Uterus (tissue), 4 donors: ENCODE results near the gene ANKRD44. TPM values are rescaled to one million over a fixed set of nuclear protein-coding genes. Genes with fewer than 3 reads are reported as not detected.
"Not testable (repeated sequence)": the region's sequence is repeated elsewhere in the genome, so short reads cannot be mapped to it uniquely, and the experiment has no call there.

Experiments
- DNase-seq, 2 donors: peaks; one replicate each; pipeline ENCODE4 v3.0.0-alpha.2; 2019 to 2020
- H3K27ac ChIP-seq, 2 donors: fragments of 200-600 bp; sonication (generic); 1 replicate in 1 of 2; 2 replicates in 1 of 2; pipeline ENCODE4 v1.5.1; 2016 to 2018
- H3K27me3 ChIP-seq, 2 donors: fragments of 200-600 bp; sonication (generic); one replicate each; pipeline ENCODE4 v1.5.1; 2018 to 2019; ENCODE audit warnings: control low read depth in 1 of 2
- H3K36me3 ChIP-seq, 2 donors: fragments of 200-600 bp; sonication (generic); one replicate each; pipeline ENCODE4 v1.5.1; 2019; ENCODE audit warnings: control low read depth in 1 of 2
- H3K4me1 ChIP-seq, 2 donors: fragments of 200-600 bp; sonication (generic); one replicate each; pipeline ENCODE4 v1.5.1; 2018 to 2019; ENCODE audit warnings: control low read depth in 1 of 2
- H3K4me3 ChIP-seq, 2 donors: fragments of 200-600 bp; sonication (generic); 1 replicate in 1 of 2; 2 replicates in 1 of 2; pipeline ENCODE4 v1.5.1; 2018 to 2019; ENCODE audit warnings: mild to moderate bottlenecking in 1 of 2
- H3K9me3 ChIP-seq, 2 donors: fragments of 200-600 bp; sonication (generic); one replicate each; pipeline ENCODE4 v1.5.1; 2019; ENCODE audit warnings: control low read depth in 1 of 2
- POLR2A ChIP-seq, 2 donors: fragments of 450-650 bp; IDR thresholded peaks; one replicate each; pipeline ENCODE4 v1.6.1; 2016; ENCODE audit warnings: antibody characterized with exemption in 2 of 2, mild to moderate bottlenecking in 1 of 2, moderate library complexity in 1 of 2
- intact Hi-C: fragments of 100-400 bp; cut with DNase I; formaldehyde crosslinking; loops from one replicate; pipeline ENCODE4 v1.15.1; 2023; ENCODE audit warnings: low total_unique reads
- total RNA-seq, 4 donors: library from RNA; depleted of rRNA in 3 of 4; stranded (reverse); fragments of >200 nt in 3 of 4; gene quantifications; one replicate each; pipeline versions ENCODE4 v1.1.0 to v1.2.4, GENCODE V29; 2014 to 2023
- TF ChIP-seq, protein P1 (sequence below), 4 experiments: fragments of 200-600 bp in 2 of 4; fragments of 450-650 bp in 2 of 4; sonication (generic) in 2 of 4; IDR thresholded peaks; one replicate each; pipeline ENCODE4 v1.5.1; 2016 to 2019; ENCODE audit warnings: antibody characterized with exemption in 4 of 4, mild to moderate bottlenecking in 2 of 4, moderate library complexity in 1 of 4
- donor health status: DM: yes; HTN: yes; CAD: no.

The ANKRD44 gene
- total RNA-seq, 4 donors from 2014 or later, result 14.4 to 71.5 (median 23.2) TPM

DNA sequence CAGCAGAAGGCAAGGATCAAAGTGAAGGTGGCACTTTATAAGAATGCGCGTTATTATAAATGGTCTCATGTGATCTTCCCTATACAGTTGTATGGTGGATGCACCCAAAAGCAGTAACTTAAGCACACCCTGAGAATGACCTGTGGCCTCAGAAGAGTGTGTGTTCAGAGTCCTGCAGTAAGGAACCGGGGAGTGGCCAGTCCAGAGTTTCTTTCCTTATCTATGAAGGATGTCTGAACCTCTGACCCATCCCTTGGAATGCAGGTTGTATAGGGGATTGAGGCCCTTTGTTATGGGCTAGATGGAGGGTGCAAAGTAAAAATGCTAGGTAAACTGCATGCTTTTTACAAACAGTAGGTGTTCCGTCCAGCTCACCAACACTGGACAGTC lies 43.6 kb upstream of the ANKRD44 start:
- no peaks in the 10 kb centered on the region for H3K9me3 ChIP-seq
- no peak for DNase-seq
- TF ChIP-seq, protein P1, sequence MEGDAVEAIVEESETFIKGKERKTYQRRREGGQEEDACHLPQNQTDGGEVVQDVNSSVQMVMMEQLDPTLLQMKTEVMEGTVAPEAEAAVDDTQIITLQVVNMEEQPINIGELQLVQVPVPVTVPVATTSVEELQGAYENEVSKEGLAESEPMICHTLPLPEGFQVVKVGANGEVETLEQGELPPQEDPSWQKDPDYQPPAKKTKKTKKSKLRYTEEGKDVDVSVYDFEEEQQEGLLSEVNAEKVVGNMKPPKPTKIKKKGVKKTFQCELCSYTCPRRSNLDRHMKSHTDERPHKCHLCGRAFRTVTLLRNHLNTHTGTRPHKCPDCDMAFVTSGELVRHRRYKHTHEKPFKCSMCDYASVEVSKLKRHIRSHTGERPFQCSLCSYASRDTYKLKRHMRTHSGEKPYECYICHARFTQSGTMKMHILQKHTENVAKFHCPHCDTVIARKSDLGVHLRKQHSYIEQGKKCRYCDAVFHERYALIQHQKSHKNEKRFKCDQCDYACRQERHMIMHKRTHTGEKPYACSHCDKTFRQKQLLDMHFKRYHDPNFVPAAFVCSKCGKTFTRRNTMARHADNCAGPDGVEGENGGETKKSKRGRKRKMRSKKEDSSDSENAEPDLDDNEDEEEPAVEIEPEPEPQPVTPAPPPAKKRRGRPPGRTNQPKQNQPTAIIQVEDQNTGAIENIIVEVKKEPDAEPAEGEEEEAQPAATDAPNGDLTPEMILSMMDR (IDR thresholded peaks at IDR 0.05), result no peak
- no peak for TF ChIP-seq POLR2A (IDR thresholded peaks at IDR 0.05)
- no peaks in the 10 kb centered on the region for H3K36me3 ChIP-seq
- H3K4me3 ChIP-seq, result no peak overlapping the region
- no peaks in the 10 kb centered on the region for H3K4me1 ChIP-seq
- no peaks in the 10 kb centered on the region for H3K27me3 ChIP-seq
- H3K27ac ChIP-seq, result no peak overlapping the region
- intact Hi-C loops, result no loop called here

DNA sequence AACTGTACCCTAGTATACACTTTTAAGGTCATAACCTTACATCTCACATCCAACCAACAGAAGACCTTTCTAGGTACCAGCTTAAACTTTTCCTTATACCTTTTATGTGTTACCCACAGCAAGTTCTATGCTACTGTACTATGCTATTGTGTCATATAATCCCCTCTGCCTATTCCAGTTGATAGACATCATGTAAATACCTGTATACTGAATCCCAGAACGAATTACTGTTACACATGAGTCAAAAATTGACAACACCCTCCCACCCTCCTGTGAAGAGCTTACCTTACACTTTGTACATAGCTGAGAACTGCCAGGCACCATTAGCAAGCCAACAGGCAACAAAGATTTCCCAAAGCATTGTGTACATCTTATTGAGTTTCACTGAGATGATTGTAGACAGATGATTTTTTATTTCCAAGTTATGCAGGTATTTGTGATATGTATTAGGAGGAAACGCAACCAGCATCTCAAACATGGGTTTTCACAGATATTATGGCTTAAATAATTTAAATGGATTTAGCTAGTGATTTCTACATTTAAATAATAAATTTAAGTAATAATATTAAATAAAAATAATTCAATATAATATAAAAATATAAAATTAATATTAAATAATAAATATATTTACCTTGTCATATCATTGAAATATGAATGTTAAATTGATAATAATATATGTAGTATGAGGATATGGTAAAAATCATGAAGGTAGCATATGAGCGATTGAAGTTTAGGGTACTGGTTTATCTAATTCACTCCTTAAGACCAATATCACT lies 43.0 kb upstream of the ANKRD44 start:
- Histone ChIP-seq H3K36me3 (no peaks in the 10 kb centered on the region), H3K4me3 (no peak overlapping the region), H3K4me1 (no peaks in the 10 kb centered on the region), H3K27ac (no peak overlapping the region), H3K27me3 (no peaks in the 10 kb centered on the region), H3K9me3 (no peaks in the 10 kb centered on the region)
- intact Hi-C loops, result no loop called here
- DNase-seq, result no peak
- TF ChIP-seq, protein P1 (IDR thresholded peaks at IDR 0.05), result no peak
- no peak for TF ChIP-seq POLR2A (IDR thresholded peaks at IDR 0.05)

DNA sequence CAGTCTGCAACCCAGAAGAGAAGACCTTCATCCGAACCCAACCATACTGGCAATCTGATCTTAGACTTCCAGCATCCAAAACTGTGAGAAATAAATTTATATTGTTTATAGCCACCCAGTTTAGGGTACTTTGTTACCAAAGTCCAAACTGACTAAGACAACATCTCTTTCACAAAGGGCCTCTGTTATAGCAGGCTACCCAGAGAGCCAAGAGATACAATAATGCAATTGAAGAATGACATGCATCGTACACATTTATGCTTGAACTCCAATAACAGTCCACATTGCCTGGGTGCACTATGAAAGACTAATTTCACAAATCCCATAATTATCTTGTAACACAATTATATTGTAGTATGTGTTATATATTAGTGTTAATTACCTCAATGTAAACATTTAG lies 39.1 kb upstream of the ANKRD44 start:
- no peaks in the 10 kb centered on the region for H3K36me3 ChIP-seq
- no peaks in the 10 kb centered on the region for H3K27me3 ChIP-seq
- H3K4me1 ChIP-seq, result no peaks in the 10 kb centered on the region
- no peak overlapping the region for H3K27ac ChIP-seq
- no peaks in the 10 kb centered on the region for H3K9me3 ChIP-seq
- TF ChIP-seq, protein P1 (IDR thresholded peaks at IDR 0.05), result no peak
- no peak for TF ChIP-seq POLR2A (IDR thresholded peaks at IDR 0.05)
- H3K4me3 ChIP-seq, result no peak overlapping the region
- DNase-seq, result no peak
- intact Hi-C loops, result no loop called here

DNA sequence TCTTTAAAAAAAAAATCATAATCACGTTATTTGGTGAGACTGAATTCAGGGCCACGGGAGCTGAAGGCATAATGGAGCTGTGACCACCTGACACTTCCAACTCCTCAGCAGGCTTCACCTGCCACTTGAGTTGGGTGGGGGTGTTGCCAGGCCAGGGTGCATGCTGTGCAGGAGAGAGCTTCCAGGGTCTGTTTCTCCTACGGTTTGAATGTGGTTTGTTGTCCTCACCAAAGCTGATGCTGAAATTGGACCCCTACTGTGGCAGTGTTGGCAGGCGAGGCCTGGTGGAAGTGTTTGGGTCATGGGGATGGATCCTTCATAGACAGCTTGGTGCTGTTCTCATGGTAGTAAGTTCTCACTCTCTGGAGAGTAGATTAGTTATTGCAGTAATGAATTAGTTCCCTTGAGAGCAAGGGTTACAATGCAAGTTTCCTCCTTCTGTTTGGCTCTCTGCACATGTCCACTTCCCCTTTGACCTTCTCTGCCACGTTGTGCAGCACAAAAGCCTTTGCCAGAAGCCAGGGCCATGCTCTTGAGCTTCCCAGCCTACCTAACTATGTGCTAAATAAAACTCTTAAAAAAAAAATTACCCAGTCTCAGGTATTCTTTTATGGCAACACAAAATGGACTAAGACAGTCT lies 38.3 kb upstream of the ANKRD44 start:
- no peaks in the 10 kb centered on the region for H3K9me3 ChIP-seq
- DNase-seq, result no peak
- no peaks in the 10 kb centered on the region for H3K36me3 ChIP-seq
- H3K27ac ChIP-seq, result no peak overlapping the region
- intact Hi-C loops, result no loop called here
- no peak overlapping the region for H3K4me3 ChIP-seq
- no peaks in the 10 kb centered on the region for H3K4me1 ChIP-seq
- no peak for TF ChIP-seq POLR2A (IDR thresholded peaks at IDR 0.05)
- TF ChIP-seq, protein P1 (IDR thresholded peaks at IDR 0.05), result no peak
- no peaks in the 10 kb centered on the region for H3K27me3 ChIP-seq

DNA sequence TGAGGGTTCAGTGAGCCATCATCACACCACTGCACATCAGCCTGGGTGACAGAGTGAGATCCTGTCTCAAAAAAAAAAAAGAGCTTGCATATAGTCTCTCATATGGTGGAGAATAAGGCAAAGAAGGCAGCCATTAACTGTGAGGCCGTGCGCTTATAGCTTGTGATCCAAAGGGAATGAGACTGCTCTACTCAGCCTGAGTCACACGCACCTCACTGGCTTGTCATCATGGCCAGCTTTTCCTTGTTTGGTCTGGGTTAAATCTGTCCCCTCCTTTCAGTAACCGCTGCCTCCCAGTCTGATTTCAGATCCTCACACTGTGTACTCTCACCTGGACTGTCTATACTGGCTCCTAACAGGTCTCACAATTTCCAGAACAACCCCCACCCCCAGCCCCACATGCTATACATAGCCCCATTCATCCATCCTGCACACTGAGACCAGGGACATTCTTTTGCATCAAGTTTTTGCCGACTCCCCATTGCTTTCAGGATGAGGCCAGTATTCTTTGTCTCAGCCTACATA lies 35.3 kb upstream of the ANKRD44 start:
- no peaks in the 10 kb centered on the region for H3K36me3 ChIP-seq
- no peak overlapping the region for H3K4me3 ChIP-seq
- no peak for DNase-seq
- H3K27ac ChIP-seq, result no peak overlapping the region
- no peak for TF ChIP-seq POLR2A (IDR thresholded peaks at IDR 0.05)
- TF ChIP-seq, protein P1 (IDR thresholded peaks at IDR 0.05), result no peak
- H3K27me3 ChIP-seq, result no peaks in the 10 kb centered on the region
- H3K9me3 ChIP-seq, result no peaks in the 10 kb centered on the region
- intact Hi-C loops, result no loop called here
- no peaks in the 10 kb centered on the region for H3K4me1 ChIP-seq

DNA sequence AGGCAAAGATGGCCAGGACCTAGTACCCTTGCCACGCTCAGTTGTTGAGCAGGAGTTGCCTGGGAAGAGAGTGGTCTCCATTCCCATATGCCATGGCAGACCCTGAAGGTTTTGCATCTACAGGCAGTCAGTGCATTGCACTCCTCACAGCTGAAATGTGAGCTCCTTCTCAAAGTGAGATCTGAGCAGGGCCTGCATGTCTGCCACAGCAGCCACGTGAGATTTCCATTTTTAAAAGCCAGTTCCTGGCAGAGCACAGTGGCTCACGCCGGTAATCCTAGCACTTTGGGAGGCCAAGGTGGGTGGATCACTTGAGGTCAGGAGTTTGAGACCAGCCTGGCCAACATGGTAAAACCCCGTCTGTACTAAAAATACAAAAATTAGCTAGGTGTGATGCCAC lies 33.4 kb upstream of the ANKRD44 start:
- H3K36me3 ChIP-seq, intact Hi-C loops, DNase-seq, H3K4me1 ChIP-seq, H3K27ac ChIP-seq, H3K27me3 ChIP-seq, H3K9me3 ChIP-seq, H3K4me3 ChIP-seq: not testable (repeated sequence)
